Upper lobe of left lung (tissue), 6 donors: Measurements from ENCODE around the gene TSSK2. TPM values are rescaled to one million over a fixed set of nuclear protein-coding genes. Genes with fewer than 3 reads are reported as not detected.

Experiments
- ATAC-seq, 2 donors: fragments of 200-7000 bp; cut with Tn5 transposase; one replicate each; pipeline ENCODE4 v1.9.1; 2022; ENCODE audit warnings: mild to moderate bottlenecking in 2 of 2, moderate library complexity in 2 of 2; ENCODE audit not compliant: low FRiP score in 2 of 2
- DNase-seq, 2 donors: peaks; one replicate each; pipeline ENCODE4 v3.0.0-alpha.2; 2019 to 2020
- H3K27ac ChIP-seq, 4 donors: fragments of 200-600 bp; sonication (generic); one replicate each; pipeline ENCODE4 v1.5.1; 2016 to 2019
- H3K27me3 ChIP-seq, 4 donors: fragments of 200-600 bp; sonication (generic); one replicate each; pipeline ENCODE4 v1.5.1; 2017 to 2019
- H3K36me3 ChIP-seq, 4 donors: fragments of 200-600 bp; sonication (generic); one replicate each; pipeline ENCODE4 v1.5.1; 2016 to 2019
- H3K4me1 ChIP-seq, 4 donors: fragments of 200-600 bp; sonication (generic); one replicate each; pipeline ENCODE4 v1.5.1; 2018 to 2019
- H3K4me3 ChIP-seq, 4 donors: fragments of 200-600 bp; sonication (generic); one replicate each; pipeline ENCODE4 v1.5.1; 2017 to 2019; ENCODE audit warnings: mild to moderate bottlenecking in 2 of 4, moderate library complexity in 1 of 4
- H3K9me3 ChIP-seq, 4 donors: fragments of 200-600 bp; sonication (generic); one replicate each; pipeline ENCODE4 v1.5.1; 2018 to 2019
- CTCF ChIP-seq, 6 experiments: fragments of 450-650 bp in 4 of 6; fragments of 200-600 bp in 2 of 6; sonication (generic) in 2 of 6; IDR thresholded peaks; one replicate each; pipeline ENCODE4 v1.5.1; 2016 to 2019; ENCODE audit warnings: antibody characterized with exemption in 6 of 6
- EP300 ChIP-seq, 4 donors: sonication (generic); formaldehyde crosslinking; IDR thresholded peaks; one replicate each; pipeline ENCODE4 v1.5.1; 2017; ENCODE audit warnings: antibody characterized with exemption in 4 of 4, control low read depth in 2 of 4
- POLR2A ChIP-seq, 4 donors: fragments of 450-650 bp; IDR thresholded peaks; one replicate each; pipeline ENCODE4 v1.5.1; 2016 to 2017; ENCODE audit warnings: antibody characterized with exemption in 4 of 4, mild to moderate bottlenecking in 2 of 4
- POLR2AphosphoS5 ChIP-seq, 2 donors: sonication (generic); formaldehyde crosslinking; IDR thresholded peaks; one replicate each; pipeline ENCODE4 v1.5.1; 2017; ENCODE audit warnings: antibody characterized with exemption in 2 of 2
- WGBS, 2 donors: methylation state at CpG; one replicate each; pipeline ENCODE4 v1.1.5; 2017 to 2018; 5-methylcytosine and 5-hydroxymethylcytosine counted together
- total RNA-seq, 6 donors: library from RNA; depleted of rRNA in 4 of 6; stranded (reverse); fragments of >200 nt in 4 of 6; gene quantifications; one replicate each; pipeline versions ENCODE4 v1.1.0 to v1.2.1, GENCODE V29; 2016 to 2021
- donor health status: DM: no; HTN: no; CAD: no; lungs with moderate emphysema.
- donor health status: DM: no; HTN: yes; CAD: no; lungs with severe emphysema.

TSSK2 gene
- total RNA-seq, 6 donors from 2014 or later: not detected

GRCh38 chr22:19175026-19175601, 44.0 kb downstream of the TSSK2 start:
- peaks cover 0 to 8% (median 0%) of the 10 kb centered on the region in 4 donors for H3K36me3 ChIP-seq
- H3K9me3 ChIP-seq: no peaks in the 10 kb centered on the region
- no peak for TF ChIP-seq POLR2A (IDR thresholded peaks at IDR 0.05)
- TF ChIP-seq POLR2AphosphoS5 (IDR thresholded peaks at IDR 0.05): no peak
- TF ChIP-seq EP300 (IDR thresholded peaks at IDR 0.05): no peak
- TF ChIP-seq CTCF (IDR thresholded peaks at IDR 0.05): no peak
- DNase-seq (no peak), ATAC-seq (no peak)
- peak overlapping the region in 3 of 4 donors; percentile 4 to 39 (median 14) for H3K27ac ChIP-seq
- H3K4me3 ChIP-seq: no peak overlapping the region
- 83 to 90% methylated on average over 1 to 6 of the region's 7 CpGs for WGBS, 2 donors
- H3K4me1 ChIP-seq: peaks cover 51 to 70% (median 55%) of the 10 kb centered on the region in 4 donors
- peaks cover 0 to 2% (median under 1%) of the 10 kb centered on the region in 4 donors for H3K27me3 ChIP-seq

- WGBS, 2 donors: 72 to 76% methylated on average over 6 to 19 of the region's 21 CpGs
Measured at GRCh38 chr22:19175602-19176174, 44.6 kb downstream of the TSSK2 start.

GRCh38 chr22:19176175-19176643, 45.1 kb downstream of the TSSK2 start:
- Histone ChIP-seq H3K9me3 (no peaks in the 10 kb centered on the region), H3K4me3 (no peak overlapping the region), H3K36me3 (peaks cover 0 to 8% (median 0%) of the 10 kb centered on the region in 4 donors), H3K27ac (no peak overlapping the region), H3K4me1 (peaks cover 42 to 61% (median 48%) of the 10 kb centered on the region in 4 donors), H3K27me3 (no peaks in the 10 kb centered on the region)
- TF ChIP-seq EP300 (IDR thresholded peaks at IDR 0.05) (no peak), POLR2A (IDR thresholded peaks at IDR 0.05) (no peak), CTCF (IDR thresholded peaks at IDR 0.05) (no peak), POLR2AphosphoS5 (IDR thresholded peaks at IDR 0.05) (no peak)
- ATAC-seq: no peak
- no peak for DNase-seq
- 71 to 72% methylated on average over 11 to 12 of the region's 12 CpGs for WGBS, 2 donors

More at GRCh38 chr22:19175602-19176174, 44.6 kb downstream of the TSSK2 start:
- Histone ChIP-seq H3K9me3 (no peaks in the 10 kb centered on the region), H3K4me3 (no peak overlapping the region), H3K4me1 (peaks cover 45 to 66% (median 51%) of the 10 kb centered on the region in 4 donors), H3K36me3 (peaks cover 0 to 8% (median 0%) of the 10 kb centered on the region in 4 donors), H3K27ac (peak overlapping the region in 1 of 4 donors; percentile 39), H3K27me3 (no peaks in the 10 kb centered on the region)
- no peak for TF ChIP-seq POLR2AphosphoS5 (IDR thresholded peaks at IDR 0.05)
- no peak for TF ChIP-seq POLR2A (IDR thresholded peaks at IDR 0.05)
- no peak for TF ChIP-seq CTCF (IDR thresholded peaks at IDR 0.05)
- no peak for TF ChIP-seq EP300 (IDR thresholded peaks at IDR 0.05)
- DNase-seq (peak in 1 of 2 donors; percentile 79), ATAC-seq (no peak)

GRCh38 chr22:19176732-19177131, 45.6 kb downstream of the TSSK2 start:
- Histone ChIP-seq H3K4me1 (peaks cover 42 to 60% (median 48%) of the 10 kb centered on the region in 4 donors), H3K36me3 (peaks cover 0 to 8% (median 0%) of the 10 kb centered on the region in 4 donors), H3K27ac (no peak overlapping the region), H3K9me3 (no peaks in the 10 kb centered on the region), H3K4me3 (no peak overlapping the region), H3K27me3 (no peaks in the 10 kb centered on the region)
- no peak for DNase-seq
- ATAC-seq: no peak
- TF ChIP-seq CTCF (IDR thresholded peaks at IDR 0.05) (no peak), POLR2AphosphoS5 (IDR thresholded peaks at IDR 0.05) (no peak)
- 84% methylated on average over 12 of the region's 12 CpGs; no CpG with 5 or more reads in 1 of the 2 donors for WGBS, 2 donors
